A673 (cell line): ENCODE measurements around the gene AAGAB. TPM values are rescaled to one million over a fixed set of nuclear protein-coding genes. Genes with fewer than 3 reads are reported as not detected.

ENCODE experiments used
- BruUV-seq: library from RNA; stranded (reverse); fragments of 400-500 nt; replicated peaks from 2 replicates; lab custom pipeline; 2021; lab: Mats Ljungman, UMichigan
- CTCF ChIA-PET: fragments of 300-600 bp; sonication (Branson Sonifier 250); formaldehyde crosslinking; loops from one replicate; lab custom pipeline; 2022; ENCODE audit warnings: antibody characterized with exemption; lab: Charles Lee
- POLR2A ChIA-PET: fragments of 300-600 bp; sonication (Branson Sonifier 250); formaldehyde crosslinking; loops from one replicate; lab custom pipeline; 2022; ENCODE audit warnings: antibody characterized with exemption; ENCODE audit not compliant: low non-redundant PET; lab: Charles Lee
- DNase-seq: peaks from one replicate; pipeline ENCODE4 v3.0.0-alpha.2; 2015; ENCODE audit warnings: low spot score
- H3K27ac ChIP-seq: fragments of 200-600 bp; sonication (generic); 2 replicates; pipeline ENCODE4 v1.5.1; 2016; ENCODE audit warnings: mixed run types, low read depth, mild to moderate bottlenecking, mixed read lengths, antibody characterized with exemption, low read length; ENCODE audit not compliant: poor library complexity, severe bottlenecking
- H3K27me3 ChIP-seq: fragments of 200-600 bp; sonication (generic); replicated peaks from 2 replicates; pipeline ENCODE4 v1.6.1; 2017; ENCODE audit warnings: mixed run types, low read depth, mild to moderate bottlenecking, mixed read lengths, antibody characterized with exemption, low read length; ENCODE audit not compliant: insufficient read depth, poor library complexity
- H3K36me3 ChIP-seq: fragments of 200-600 bp; sonication (generic); 2 replicates; pipeline ENCODE4 v1.6.1; 2016; ENCODE audit warnings: mixed run types, mild to moderate bottlenecking, mixed read lengths, antibody characterized with exemption, low read length; ENCODE audit not compliant: insufficient read depth, poor library complexity, severe bottlenecking
- H3K4me1 ChIP-seq: fragments of 200-600 bp; sonication (generic); 2 replicates; pipeline ENCODE4 v1.6.1; 2017; ENCODE audit warnings: mixed run types, mild to moderate bottlenecking, mixed read lengths, antibody characterized with exemption, low read length; ENCODE audit not compliant: insufficient read depth, poor library complexity, severe bottlenecking
- H3K4me3 ChIP-seq: fragments of 200-600 bp; sonication (generic); 2 replicates; pipeline ENCODE4 v1.5.1; 2016; ENCODE audit warnings: low read depth, mixed run types, mild to moderate bottlenecking, mixed read lengths, low read length; ENCODE audit not compliant: poor library complexity, severe bottlenecking
- H3K9me3 ChIP-seq: fragments of 200-600 bp; sonication (generic); 2 replicates; pipeline ENCODE4 v1.6.1; 2016; ENCODE audit warnings: mixed run types, low read depth, mild to moderate bottlenecking, mixed read lengths, antibody characterized with exemption, low read length; ENCODE audit not compliant: poor library complexity, severe bottlenecking
- CTCF ChIP-seq: fragments of 300-800, 200-600 bp; sonication (generic); conservative IDR thresholded peaks from 2 replicates; pipeline ENCODE4 v1.5.1; 2017; ENCODE audit warnings: low read depth, mild to moderate bottlenecking, antibody characterized with exemption, low read length, moderate library complexity, mixed read lengths
- EZH2 ChIP-seq: fragments of 200-600 bp; sonication (generic); IDR thresholded peaks from 2 replicates; pipeline ENCODE4 v1.6.1; 2017; ENCODE audit warnings: borderline replicate concordance, low read depth, mild to moderate bottlenecking, mixed read lengths, antibody characterized with exemption, low read length; ENCODE audit not compliant: poor library complexity, severe bottlenecking
- intact Hi-C: fragments of 100-400 bp; cut with micrococcal nuclease; formaldehyde crosslinking; loops from one replicate; pipeline ENCODE4 v1.10.0; 2022; ENCODE audit not compliant: unreplicated experiment
- total RNA-seq: library from RNA; stranded (reverse); gene quantifications from 2 replicates; pipeline ENCODE4 v1.2.3, GENCODE V29; 2021

Gene AAGAB
- total RNA-seq, 1 experiment from 2014 or later: 54.8 TPM

- POLR2A ChIA-PET: no interaction called here
- peaks cover 24% of the 10 kb centered on the region for H3K4me1 ChIP-seq
- peaks cover 12% of the 10 kb centered on the region for H3K36me3 ChIP-seq
- H3K27me3 ChIP-seq: no peaks in the 10 kb centered on the region
- intact Hi-C loops: loop anchor here (10.0 kb wide), 1 partner anchor 220 kb away; no protein-coding TSS in a partner anchor
- CTCF ChIA-PET: no interaction called here
- DNase-seq: no peak
- TF ChIP-seq CTCF: no peak
- TF ChIP-seq EZH2: no peak
- BruUV-seq: no TSS peak
- H3K9me3 ChIP-seq: no peaks in the 10 kb centered on the region
- no peak overlapping the region for H3K27ac ChIP-seq
- H3K4me3 ChIP-seq: no peak overlapping the region
Observed at GRCh38 chr15:67184208-67184925, 70.1 kb downstream of the AAGAB start.

DNA sequence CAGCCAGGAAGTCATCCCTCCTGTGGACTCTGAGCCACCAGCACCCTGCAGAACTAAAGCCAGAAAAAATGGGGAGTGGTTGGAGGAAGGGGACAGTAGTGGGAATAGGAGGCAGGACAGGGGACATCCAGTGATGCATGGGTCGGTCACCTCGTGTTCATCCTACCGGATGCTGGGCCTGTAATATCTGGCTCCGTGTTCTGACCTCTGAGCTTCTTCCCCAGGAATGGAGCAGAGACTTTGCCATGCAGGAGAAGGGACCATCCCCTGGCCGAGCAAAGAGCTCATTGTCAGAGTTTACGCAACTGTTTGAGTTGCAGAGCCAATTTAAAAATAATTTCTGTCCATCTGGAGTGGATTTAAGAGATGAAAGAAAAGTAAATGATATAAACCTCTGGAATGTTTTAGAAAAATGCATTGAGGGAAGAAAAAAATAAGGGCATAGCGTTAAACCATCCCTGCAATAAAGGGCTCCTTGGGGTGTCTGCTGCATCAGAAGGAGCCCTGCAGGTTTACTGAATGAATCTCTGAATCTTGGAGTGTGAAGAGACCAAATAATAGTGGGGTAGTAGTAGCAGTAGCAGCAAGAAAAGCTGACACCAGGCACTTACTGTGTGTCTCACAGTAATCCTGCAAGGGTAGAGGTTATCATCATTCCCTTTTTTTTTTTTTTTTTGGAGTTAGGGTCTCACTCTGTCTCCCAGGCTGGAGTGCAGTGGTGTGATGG, 70.9 kb downstream of the AAGAB start:
- Histone ChIP-seq H3K27ac (no peak overlapping the region), H3K9me3 (no peaks in the 10 kb centered on the region), H3K27me3 (no peaks in the 10 kb centered on the region), H3K4me3 (no peak overlapping the region), H3K36me3 (peaks cover 7% of the 10 kb centered on the region), H3K4me1 (peaks cover 16% of the 10 kb centered on the region)
- no TSS peak for BruUV-seq
- TF ChIP-seq EZH2 (no peak), CTCF (no peak)
- POLR2A ChIA-PET: no interaction called here
- no peak for DNase-seq
- intact Hi-C loops: loop anchor here (10.0 kb wide), 1 partner anchor 219 kb away; no protein-coding TSS in a partner anchor
- CTCF ChIA-PET: no interaction called here

GRCh38 chr15:67181221-67181639, 73.2 kb downstream of the AAGAB start:
- TF ChIP-seq CTCF: no peak
- TF ChIP-seq EZH2: no peak
- ChIA-PET CTCF (interaction anchor here (0.6 kb wide), 1 partner anchor 187 kb away, joined by 3 read pairs; no protein-coding TSS in a partner anchor), POLR2A (no interaction called here)
- Histone ChIP-seq H3K4me3 (no peak overlapping the region), H3K27me3 (no peaks in the 10 kb centered on the region), H3K27ac (no peak overlapping the region), H3K4me1 (peaks cover 22% of the 10 kb centered on the region), H3K9me3 (no peaks in the 10 kb centered on the region), H3K36me3 (peaks cover 3% of the 10 kb centered on the region)
- intact Hi-C loops: loop anchor here (10.0 kb wide), 1 partner anchor 216 kb away; no protein-coding TSS in a partner anchor
- BruUV-seq: no TSS peak
- no peak for DNase-seq
